Esophagus squamous epithelium (tissue), 4 donors: Measurements from ENCODE around the gene EXOSC7.

Experiments
- POLR2A ChIP-seq, 4 donors: fragments of 450-650 bp; IDR thresholded peaks; one replicate each; pipeline ENCODE4 v1.6.1; 2017; ENCODE audit warnings: antibody characterized with exemption in 4 of 4, mild to moderate bottlenecking in 4 of 4, moderate library complexity in 3 of 4
- TF ChIP-seq, protein P1 (sequence below), 6 experiments: fragments of 450-650 bp in 4 of 6; fragments of 200-600 bp in 2 of 6; sonication (generic) in 2 of 6; IDR thresholded peaks; one replicate each; pipeline ENCODE4 v1.5.1; 2016 to 2019; ENCODE audit warnings: antibody characterized with exemption in 6 of 6, mild to moderate bottlenecking in 4 of 6, moderate library complexity in 4 of 6

DNA sequence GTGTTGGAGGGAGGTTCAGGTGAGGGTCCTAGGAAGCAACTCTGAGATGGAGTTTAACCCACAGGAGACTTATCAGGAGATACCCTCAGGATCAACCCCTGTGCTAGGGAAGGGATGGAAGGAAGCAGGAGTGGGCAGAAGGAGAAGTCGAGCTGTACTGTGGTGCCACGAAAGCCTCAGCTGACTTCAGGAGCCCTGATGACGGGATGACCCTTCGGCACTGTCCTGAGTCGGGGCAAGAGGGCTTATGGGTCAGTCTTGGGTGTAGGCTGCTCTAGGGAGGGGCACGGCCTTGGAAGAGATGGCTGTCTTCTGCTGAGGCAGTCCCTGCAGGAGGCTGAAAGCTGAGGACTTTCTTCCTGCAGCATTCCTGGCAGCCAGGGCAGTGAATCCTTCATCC lies 57.7 kb downstream of the EXOSC7 start:
- TF ChIP-seq, protein P1, sequence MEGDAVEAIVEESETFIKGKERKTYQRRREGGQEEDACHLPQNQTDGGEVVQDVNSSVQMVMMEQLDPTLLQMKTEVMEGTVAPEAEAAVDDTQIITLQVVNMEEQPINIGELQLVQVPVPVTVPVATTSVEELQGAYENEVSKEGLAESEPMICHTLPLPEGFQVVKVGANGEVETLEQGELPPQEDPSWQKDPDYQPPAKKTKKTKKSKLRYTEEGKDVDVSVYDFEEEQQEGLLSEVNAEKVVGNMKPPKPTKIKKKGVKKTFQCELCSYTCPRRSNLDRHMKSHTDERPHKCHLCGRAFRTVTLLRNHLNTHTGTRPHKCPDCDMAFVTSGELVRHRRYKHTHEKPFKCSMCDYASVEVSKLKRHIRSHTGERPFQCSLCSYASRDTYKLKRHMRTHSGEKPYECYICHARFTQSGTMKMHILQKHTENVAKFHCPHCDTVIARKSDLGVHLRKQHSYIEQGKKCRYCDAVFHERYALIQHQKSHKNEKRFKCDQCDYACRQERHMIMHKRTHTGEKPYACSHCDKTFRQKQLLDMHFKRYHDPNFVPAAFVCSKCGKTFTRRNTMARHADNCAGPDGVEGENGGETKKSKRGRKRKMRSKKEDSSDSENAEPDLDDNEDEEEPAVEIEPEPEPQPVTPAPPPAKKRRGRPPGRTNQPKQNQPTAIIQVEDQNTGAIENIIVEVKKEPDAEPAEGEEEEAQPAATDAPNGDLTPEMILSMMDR (IDR thresholded peaks at IDR 0.05) = no peak
- TF ChIP-seq POLR2A (IDR thresholded peaks at IDR 0.05) = no peak
